NCI-H2081 (cell line): ENCODE data around the gene JOSD2.

Source experiments
- DNase-seq, 2 experiments: peaks; one replicate each; lab custom pipeline; 2025; lab: John Stamatoyannopoulos, UW

JOSD2 gene

DNA sequence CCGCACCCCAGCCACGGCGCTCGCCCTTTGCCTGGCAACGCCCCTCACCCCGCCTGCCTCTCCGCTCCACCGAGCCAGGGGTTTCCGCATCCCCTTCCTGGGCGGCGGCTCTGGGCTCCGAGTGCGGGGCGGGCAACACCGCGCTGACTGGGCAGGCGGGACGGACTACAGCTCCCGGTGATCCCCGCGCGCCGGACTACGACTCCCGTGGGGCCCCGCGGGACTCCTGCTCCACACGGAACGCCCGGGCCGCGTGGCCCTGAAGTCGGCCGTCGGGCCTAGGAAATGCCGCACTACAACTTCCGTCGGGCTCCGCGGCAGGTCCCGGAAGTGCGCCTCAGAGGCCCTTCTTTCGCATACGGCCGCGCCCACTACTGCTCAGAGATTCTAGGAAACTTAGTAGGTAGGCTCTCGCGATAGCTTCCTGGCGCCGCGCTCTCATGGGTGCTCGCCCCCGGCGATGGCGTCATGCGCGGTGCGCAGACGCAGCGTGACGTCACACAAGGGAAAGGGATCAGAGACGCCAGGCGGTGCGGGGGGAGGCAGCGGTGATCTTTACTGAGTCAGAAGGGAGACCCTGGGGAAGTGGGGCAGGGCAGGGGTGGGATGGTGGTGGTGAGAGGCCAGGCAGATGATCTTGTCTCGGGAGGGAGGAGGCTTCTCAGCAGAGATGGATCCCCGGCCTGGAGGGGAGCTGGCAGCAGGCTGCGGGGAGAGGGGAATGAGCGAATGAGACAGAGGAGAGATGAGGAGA is at the start of gene JOSD2:
Gene JOSD2 (minus strand): TSS at position 123 of the 754 bp plus-strand sequence. CDS start 760 bp downstream, outside the sequence.
- DNase-seq: peak; percentile 97 to 98

DNA sequence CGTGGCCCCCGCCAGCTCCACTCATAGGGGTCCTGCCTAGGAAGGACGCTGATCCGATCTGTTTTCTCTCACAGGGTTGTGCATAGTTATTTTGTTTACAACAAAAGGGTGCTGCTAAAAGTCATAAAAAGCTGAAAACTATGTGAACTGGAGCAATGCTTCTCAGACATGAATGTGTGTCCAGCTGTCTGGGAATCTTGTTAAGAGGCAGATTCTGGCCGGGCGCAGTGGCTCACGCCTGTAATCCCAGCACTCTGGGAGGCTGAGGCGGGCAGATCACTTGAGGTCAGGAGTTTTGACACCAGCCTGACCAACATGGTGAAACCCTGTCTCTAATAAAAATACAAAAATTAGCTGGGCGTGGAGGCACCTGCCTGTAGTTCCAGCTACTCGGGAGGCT is 48.6 kb upstream of the JOSD2 start:
- DNase-seq: no peak

DNA sequence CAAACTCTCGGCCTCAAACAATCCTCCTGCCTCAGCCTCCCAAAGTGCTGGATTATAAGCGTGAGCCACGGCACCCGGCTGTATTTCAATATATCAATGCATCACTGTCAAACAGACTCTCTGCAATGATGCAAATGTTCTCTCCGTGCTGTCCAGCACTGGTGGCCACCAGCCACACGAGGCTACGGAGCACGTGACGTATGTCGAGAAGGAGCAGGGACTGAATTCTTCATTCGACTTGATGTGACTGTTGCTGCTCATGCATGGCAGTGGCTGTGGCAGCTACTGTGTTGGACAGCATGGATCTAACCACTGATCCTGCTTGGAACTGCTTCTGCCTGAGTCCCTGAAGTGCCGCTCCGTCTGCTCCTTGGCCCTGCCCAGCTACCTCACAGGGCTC is 47.5 kb upstream of the JOSD2 start:
- DNase-seq: no peak

DNA sequence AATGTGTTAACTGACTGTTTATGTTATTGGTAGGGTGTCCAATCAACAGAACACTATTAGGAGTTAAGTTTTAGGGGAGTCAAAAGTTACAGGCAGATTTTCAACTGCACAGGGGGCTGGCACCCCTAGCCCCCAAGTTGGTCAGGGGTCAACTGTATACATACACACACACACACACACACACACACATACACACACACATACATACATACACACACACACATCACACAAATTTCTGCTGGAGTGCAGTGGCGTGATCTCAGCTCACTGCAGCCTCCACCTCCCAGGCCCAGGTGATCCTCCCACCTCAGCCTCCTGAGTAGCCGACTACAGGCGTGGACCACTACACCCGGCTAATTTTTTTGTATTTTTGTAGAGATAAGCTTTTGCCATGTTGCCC is 47.0 kb upstream of the JOSD2 start:
- DNase-seq: no peak

DNA sequence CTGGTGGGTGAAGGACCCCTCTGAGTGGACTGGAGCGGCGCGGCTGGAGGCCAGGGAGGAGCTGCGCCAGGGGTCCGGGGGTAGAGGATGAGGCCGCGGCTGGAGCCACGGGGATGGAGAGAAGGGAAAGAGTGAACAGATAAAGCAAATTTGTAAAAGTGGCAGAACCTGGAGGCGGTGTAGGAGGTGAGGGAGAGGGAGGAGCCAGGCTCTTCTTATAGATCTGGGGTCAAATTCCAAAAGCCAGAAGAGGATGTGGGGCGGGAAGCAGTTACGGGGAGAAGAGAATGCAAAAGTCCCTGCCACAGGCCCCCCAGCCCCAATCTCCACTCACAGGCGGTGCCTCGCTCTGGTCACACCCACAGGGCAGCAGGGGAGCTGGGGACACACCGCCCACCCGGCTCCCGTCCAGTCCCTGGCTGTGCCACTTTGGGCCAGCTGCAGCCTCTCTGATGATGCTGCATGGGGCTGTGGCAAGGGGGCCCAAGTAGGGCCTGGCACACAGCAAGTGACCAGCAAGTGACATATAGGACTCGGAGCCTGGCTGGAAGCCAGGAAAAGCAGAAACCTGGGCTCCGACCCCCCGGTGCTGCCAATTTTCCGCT is 46.1 kb upstream of the JOSD2 start:
- DNase-seq: no peak

GRCh38 chr19:50556282-50557008 is 45.5 kb upstream of the JOSD2 start:
- peak; percentile 3 to 24 for DNase-seq

GRCh38 chr19:50555450-50556281 is 44.7 kb upstream of the JOSD2 start:
- no peak for DNase-seq

- no peak for DNase-seq
These were observed 44.0 kb upstream of the JOSD2 start for GRCh38 chr19:50555033-50555432.

DNA sequence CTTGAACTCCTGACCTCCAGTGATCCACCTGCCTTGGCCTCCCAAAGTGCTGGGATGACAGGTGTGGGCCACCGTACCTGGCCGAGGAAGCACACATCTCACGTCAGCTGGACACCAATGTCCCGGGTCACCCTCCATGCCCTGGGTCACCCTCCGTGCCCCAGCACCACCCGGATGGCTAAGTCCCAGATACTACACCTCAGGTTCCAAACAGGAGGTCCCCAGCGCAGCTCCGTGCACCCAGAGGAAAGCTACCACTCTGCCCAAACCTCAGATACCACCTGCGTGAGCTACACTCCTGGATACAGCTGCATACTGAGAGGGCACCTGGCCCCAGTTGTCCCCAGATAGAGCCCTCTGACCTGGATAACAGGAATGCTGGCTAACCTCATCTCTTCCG is 43.2 kb upstream of the JOSD2 start:
- DNase-seq: no peak

DNA sequence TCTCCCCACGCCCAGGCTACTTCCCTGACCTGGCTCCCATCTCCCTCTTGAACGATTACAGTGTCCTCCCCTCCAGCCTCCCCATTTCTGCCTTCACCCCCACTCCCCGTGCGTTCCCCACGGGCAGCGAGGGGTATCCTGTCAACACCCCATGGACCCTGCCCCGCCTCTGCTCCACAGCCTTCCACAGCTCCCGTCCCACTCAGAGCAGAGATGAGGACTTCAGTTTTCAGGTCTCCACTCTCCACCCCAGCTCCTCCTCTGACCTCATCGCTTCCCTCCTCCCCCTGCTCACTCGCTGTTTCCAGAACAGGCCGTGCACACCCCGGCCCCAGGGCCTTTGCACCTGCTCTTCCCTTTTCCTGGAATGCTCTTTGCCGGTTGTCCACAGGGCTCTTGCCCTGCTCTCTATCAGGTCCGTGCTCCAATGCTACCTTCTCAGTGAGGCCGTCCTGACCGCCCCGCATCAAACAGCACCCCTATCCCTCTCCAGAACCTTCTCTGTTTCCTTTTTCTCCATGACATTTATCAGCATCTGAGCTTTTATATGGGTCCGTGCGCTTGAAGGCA is 42.2 kb upstream of the JOSD2 start:
- no peak for DNase-seq

DNA sequence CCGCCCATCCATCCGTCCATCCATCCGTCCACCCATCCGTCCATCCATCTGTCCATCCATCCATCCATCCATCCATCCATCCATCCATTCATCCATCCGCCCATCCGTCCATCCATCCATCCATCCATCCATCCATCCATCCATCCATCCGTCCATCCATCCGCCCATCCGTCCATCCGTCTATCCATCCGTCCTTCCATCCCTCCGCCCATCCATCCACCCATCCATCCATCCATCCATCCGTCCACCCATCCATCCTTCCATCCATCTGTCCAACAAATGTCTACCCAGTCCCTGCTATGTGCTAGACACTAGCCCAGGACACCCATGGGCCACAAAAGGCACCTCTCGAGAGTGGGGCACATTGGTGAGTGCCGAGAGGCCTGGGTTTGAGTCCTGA is 41.5 kb upstream of the JOSD2 start:
- DNase-seq: no peak

DNA sequence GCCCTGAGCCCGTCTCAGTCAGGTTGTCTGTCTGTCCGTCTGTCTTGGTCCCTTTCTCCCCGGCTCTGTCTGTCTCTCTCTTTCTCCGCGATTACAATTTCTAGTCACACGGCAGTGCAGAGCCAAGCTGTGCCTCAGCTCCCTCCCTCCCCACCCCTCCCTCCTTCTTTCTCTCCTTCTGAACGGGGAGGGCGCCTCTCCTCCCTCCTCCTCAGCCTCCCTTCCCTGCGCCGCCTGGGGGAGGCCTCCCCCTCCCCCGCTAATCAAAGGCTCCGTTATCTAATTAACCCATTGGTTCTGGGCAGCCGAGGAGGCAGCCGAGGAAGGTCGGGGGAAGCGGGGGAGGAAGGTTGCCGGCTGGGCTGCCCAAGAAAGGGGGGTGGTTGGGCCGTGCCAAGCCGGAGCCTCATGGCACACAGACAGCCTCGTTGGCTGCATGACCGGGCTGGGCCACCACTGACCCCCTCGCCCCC is 40.8 kb upstream of the JOSD2 start:
- no peak for DNase-seq

- no peak for DNase-seq
These were observed 40.2 kb upstream of the JOSD2 start for GRCh38 chr19:50551034-50551714.

GRCh38 chr19:50550594-50550966 is 39.6 kb upstream of the JOSD2 start:
- DNase-seq: no peak

DNA sequence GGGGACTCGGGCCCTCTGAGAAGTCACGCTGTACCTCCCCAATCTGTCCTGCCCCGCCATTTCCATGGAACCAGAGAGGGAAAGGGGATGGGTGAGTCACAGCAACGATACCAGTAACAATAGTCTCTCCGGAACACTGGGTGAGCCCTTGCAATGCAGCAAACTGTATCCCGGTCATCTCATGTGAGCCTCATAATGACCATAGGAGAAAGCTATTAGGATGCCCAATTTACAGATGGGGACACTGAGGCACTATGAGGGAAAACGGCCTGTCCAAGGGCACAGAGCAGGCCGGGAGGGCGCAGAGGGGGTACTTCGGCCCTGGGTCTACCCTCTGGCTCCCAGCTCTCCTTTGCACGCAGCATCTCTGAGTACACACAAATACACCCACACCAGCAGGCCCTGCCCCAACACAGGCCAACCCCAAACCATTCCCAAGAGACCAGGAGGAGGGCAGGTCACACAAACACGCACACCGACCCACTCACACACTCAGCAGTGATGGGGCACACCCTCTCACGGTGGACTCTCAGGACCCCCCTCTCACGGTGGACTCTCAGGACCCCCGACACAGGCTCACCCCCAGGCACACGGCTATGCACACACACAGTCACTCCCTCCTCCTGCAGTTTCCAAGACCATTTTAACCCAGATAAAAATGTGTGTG is 39.1 kb upstream of the JOSD2 start:
- DNase-seq: no peak

DNA sequence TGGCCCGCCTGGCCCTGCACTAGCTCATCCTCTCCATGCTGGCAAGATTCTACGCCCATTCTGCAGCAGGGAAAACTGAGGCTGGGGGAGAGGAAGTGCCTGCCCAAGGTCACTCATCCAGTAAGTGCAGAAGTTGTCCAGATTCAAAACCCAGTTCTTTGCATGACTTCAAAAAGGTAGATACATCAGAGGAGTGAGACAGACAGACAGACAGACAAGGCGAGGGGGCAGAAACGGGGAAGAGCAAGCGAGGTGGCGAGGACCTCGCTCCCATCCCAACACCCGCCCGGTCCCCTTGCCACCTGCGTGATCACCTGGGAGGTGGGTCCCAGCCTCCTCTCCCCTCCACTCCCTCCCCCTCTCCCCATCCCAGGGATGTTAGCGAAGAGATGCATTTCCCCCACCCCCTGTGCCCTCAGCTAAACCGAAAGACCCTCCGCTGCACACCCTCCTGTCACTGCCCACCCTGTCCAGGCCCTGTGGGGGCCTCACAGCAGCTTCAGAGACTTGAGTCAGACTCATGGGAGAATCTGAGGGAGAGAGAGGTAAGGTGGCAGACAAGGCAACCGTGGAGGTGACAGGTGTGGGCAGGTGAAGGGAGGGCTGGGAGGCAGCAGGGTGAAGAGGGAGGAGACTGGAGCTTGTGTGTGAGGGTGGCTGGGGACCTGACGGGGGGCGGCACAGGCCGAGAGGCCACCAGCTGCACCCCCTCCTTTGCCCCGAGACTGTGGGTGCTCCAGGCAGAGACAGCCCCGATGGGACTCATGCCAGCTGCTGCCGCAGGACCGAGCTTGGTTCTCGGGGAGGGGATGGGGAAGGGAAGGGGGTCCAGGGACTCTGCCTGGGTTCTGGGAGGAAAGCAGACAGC is 38.3 kb upstream of the JOSD2 start:
- no peak for DNase-seq

DNA sequence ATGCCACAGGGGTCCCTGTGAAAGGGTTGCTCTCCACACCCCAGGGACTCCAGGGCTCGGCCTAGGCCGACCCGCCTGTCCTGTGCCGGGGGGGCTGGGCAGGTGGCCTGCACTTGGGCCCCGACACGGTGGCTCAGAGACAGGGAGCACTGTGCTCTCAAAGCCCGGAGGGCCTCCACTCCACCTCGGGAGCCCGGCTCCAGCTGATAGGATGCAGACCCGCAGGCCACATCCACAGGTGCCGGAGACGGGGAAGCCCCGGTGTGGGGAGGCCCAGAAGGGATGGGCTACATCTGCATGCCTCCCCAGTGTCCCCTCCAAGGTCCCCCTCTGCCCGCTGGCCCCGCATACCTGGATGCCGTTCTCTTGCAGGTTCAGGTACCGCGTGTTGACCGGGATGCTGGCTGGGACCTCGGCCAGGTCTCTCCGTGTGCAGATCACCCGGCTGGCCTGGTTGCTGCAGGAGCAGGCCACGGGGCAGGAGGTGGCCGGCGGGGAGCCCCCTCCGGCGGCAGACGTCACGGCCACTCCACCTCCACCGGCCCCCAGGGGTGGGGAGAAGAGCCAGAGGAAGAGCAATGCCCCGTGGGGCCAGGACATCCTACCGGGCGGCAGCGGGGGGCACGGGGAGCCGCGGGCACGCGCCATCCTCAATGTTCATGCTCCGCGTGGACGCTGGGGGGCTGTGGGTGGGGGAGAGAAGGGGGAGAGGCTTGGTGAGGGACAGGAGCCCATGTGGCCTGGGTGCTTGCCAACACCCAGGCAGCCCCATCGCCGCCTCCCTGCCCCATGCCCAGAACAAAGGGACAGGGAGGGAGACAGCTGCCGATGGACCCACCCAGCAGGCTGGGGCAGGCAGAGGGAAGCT is 37.4 kb upstream of the JOSD2 start:
- no peak for DNase-seq

- no peak for DNase-seq
These were observed 36.6 kb upstream of the JOSD2 start for GRCh38 chr19:50547385-50548190.
